Testis (tissue), 3 donors: ENCODE data around the gene GREB1. TPM values are rescaled to one million over a fixed set of nuclear protein-coding genes. Genes with fewer than 3 reads are reported as not detected.

ENCODE experiments used
- DNase-seq: peaks from one replicate; pipeline ENCODE4 v3.0.0-alpha.2; 2019
- H3K27ac ChIP-seq, 2 donors: fragments of 200-600 bp; sonication (generic); one replicate each; pipeline ENCODE4 v1.5.1; 2019
- H3K27me3 ChIP-seq: fragments of 200-600 bp; sonication (generic); one replicate; pipeline ENCODE4 v1.5.1; 2019
- H3K36me3 ChIP-seq: fragments of 200-600 bp; sonication (generic); one replicate; pipeline ENCODE4 v1.5.1; 2017; ENCODE audit warnings: low read depth; ENCODE audit errors: missing control alignments
- H3K4me1 ChIP-seq: fragments of 200-600 bp; sonication (generic); one replicate; pipeline ENCODE4 v1.5.1; 2019
- H3K4me3 ChIP-seq, 2 donors: fragments of 200-600 bp; sonication (generic); one replicate each; pipeline ENCODE4 v1.5.1; 2017 to 2019
- H3K9me3 ChIP-seq: fragments of 200-600 bp; sonication (generic); one replicate; pipeline ENCODE4 v1.5.1; 2017
- POLR2A ChIP-seq: fragments of 450-650 bp; IDR thresholded peaks from one replicate; pipeline ENCODE4 v1.6.1; 2017; ENCODE audit warnings: antibody characterized with exemption, mild to moderate bottlenecking, moderate library complexity
- WGBS, 2 donors: methylation state at CpG; one replicate each; pipeline ENCODE4 v1.1.5; 2018; 5-methylcytosine and 5-hydroxymethylcytosine counted together
- intact Hi-C: fragments of 100-400 bp; cut with DNase I; formaldehyde crosslinking; loops from one replicate; pipeline ENCODE4 v1.15.1; 2023; ENCODE audit warnings: low total_unique reads
- polyA plus RNA-seq: library from polyadenylated mRNA; stranded (reverse); fragments of 350-450 nt; fragmentation: Illumina TruSeq; extraction: RNeasy Lipid Tissue Mini Kit (QIAGEN cat#74804); gene quantifications from one replicate; pipeline ENCODE4 v1.2.3, GENCODE V29; 2014; ENCODE audit warnings: low read depth, low replicate concordance; ENCODE audit not compliant: insufficient read depth
- total RNA-seq, 2 donors: library from RNA; depleted of rRNA; stranded (reverse); fragments of >200 nt; gene quantifications; one replicate each; pipeline ENCODE4 v1.2.3, GENCODE V29; 2016
- TF ChIP-seq, protein P1 (sequence below), 3 experiments: fragments of 450-650 bp in 2 of 3; fragments of 200-600 bp in 1 of 3; sonication (generic) in 1 of 3; IDR thresholded peaks; one replicate each; pipeline ENCODE4 v1.5.1; 2016 to 2019; ENCODE audit warnings: antibody characterized with exemption in 3 of 3, mild to moderate bottlenecking in 2 of 3, moderate library complexity in 1 of 3

The GREB1 gene
- total and polyA plus RNA-seq, 3 donors from 2014 or later: 29.8 to 136 (median 91.0) TPM

DNA sequence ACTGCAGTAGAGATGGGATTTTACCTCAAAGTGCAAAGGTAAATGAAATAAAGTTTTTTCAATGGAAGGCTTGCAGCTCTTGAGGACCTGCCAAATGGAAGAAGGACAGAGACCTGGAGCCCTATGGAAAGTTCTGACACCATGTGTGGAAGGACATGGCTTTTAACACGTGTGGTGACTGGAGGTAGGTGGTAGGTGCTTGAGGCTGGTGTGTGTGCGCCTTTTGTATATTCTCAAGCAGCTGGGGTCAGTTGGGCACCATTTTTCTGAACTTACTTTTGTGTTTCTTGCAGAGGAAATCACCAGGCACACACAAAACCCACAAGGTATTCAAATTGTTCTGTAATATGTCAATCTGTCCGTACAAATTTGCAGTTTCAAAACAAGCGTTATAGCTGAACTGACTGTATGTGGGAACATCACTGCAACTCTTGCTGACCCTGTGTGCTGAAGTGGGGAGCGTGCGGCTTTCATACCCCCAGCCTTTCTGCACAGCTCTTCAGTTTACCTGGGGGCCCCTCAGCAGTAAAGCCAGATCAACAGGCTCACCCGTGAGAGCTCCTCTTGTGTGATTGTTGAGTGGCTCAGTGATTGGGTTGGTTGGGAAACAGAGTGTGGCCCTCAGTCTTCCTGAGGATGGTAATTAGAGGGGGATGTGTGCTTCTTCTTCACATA, 363 bp downstream of the GREB1 start:
- peaks cover 55% of the 10 kb centered on the region for H3K4me1 ChIP-seq
- H3K4me3 ChIP-seq: no peak overlapping the region
- WGBS, 2 donors: 83 to 87% methylated on average over 7 of the region's 7 CpGs
- H3K27ac ChIP-seq: peak overlapping the region; percentile 63 to 78
- no peak for TF ChIP-seq POLR2A
- TF ChIP-seq, protein P1, sequence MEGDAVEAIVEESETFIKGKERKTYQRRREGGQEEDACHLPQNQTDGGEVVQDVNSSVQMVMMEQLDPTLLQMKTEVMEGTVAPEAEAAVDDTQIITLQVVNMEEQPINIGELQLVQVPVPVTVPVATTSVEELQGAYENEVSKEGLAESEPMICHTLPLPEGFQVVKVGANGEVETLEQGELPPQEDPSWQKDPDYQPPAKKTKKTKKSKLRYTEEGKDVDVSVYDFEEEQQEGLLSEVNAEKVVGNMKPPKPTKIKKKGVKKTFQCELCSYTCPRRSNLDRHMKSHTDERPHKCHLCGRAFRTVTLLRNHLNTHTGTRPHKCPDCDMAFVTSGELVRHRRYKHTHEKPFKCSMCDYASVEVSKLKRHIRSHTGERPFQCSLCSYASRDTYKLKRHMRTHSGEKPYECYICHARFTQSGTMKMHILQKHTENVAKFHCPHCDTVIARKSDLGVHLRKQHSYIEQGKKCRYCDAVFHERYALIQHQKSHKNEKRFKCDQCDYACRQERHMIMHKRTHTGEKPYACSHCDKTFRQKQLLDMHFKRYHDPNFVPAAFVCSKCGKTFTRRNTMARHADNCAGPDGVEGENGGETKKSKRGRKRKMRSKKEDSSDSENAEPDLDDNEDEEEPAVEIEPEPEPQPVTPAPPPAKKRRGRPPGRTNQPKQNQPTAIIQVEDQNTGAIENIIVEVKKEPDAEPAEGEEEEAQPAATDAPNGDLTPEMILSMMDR (IDR thresholded peaks at IDR 0.05): no peak
- H3K9me3 ChIP-seq: no peaks in the 10 kb centered on the region
- DNase-seq: no peak
- no peaks in the 10 kb centered on the region for H3K36me3 ChIP-seq
- intact Hi-C loops: no loop called here
- H3K27me3 ChIP-seq: no peaks in the 10 kb centered on the region

DNA sequence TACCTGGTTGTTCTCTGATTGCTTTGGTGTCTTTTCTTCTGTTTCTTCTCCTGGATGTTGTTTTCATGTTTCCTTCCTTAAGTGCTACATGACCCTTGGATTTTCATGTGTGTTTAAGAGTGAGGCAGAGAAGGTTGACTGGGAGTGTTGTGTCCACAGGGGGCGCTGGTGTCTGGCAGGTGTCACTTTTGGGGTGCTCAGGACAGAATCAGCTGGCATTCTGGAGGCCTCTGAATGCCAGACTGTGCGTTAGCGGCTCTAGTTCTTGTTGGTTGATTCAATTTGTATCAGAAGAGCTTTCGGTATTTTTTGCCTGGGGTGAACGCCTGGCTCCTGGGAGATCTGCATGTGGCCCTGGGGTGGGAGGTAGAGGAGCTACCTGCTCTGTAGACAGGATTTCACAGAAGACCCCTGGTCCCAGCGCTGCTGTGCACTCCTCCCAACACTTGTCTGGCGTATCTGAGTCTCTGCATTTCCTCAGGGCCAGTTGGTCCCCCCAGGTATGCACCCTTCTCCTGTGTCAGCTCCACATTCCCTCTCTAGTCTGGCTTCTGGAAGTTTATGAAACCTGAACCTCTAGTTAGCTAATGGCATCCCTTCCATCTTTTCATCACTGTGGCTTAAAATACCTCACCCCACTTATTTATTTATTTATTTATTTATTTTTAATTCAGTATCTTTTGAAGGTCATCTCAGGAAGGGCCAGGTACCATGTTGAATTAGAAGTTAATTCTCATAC, 1.1 kb downstream of the GREB1 start:
- peaks cover 62% of the 10 kb centered on the region for H3K4me1 ChIP-seq
- H3K27me3 ChIP-seq: no peaks in the 10 kb centered on the region
- intact Hi-C loops: no loop called here
- H3K4me3 ChIP-seq: no peak overlapping the region
- no peaks in the 10 kb centered on the region for H3K9me3 ChIP-seq
- 86% methylated on average over 7 of the region's 7 CpGs for WGBS, 2 donors
- no peak for TF ChIP-seq POLR2A
- TF ChIP-seq, protein P1 (IDR thresholded peaks at IDR 0.05): no peak
- DNase-seq: no peak
- H3K36me3 ChIP-seq: no peaks in the 10 kb centered on the region
- H3K27ac ChIP-seq: peak overlapping the region; percentile 63 to 78

DNA sequence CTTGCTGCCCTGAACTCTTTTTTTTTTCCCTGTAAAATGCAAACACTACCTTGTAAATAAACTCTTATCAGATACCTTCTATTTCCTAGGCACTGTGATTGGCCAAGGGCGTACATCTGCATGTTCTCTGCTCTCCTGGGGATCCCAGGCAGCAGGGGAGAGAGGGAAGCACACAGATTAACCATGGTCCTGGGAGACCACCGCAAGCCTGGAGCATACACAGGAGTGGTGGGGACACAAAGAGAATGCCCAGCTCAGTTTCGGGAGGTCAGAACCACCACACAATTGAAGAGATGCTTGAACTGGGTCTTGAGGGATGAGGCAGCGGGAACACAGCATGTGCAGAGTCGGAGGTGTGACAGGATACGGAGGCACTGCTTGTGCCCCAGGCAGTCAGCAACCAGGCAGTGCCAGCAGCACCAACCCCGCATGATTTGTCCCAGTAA, 2.1 kb downstream of the GREB1 start:
- peak; percentile 22 for DNase-seq
- Histone ChIP-seq H3K27ac (peak overlapping the region; percentile 63 to 78), H3K27me3 (no peaks in the 10 kb centered on the region), H3K4me3 (no peak overlapping the region), H3K4me1 (peaks cover 66% of the 10 kb centered on the region), H3K9me3 (no peaks in the 10 kb centered on the region), H3K36me3 (no peaks in the 10 kb centered on the region)
- intact Hi-C loops: no loop called here
- TF ChIP-seq, protein P1 (IDR thresholded peaks at IDR 0.05): no peak
- TF ChIP-seq POLR2A: no peak
- WGBS, 2 donors: 75 to 90% methylated on average over 7 of the region's 7 CpGs

DNA sequence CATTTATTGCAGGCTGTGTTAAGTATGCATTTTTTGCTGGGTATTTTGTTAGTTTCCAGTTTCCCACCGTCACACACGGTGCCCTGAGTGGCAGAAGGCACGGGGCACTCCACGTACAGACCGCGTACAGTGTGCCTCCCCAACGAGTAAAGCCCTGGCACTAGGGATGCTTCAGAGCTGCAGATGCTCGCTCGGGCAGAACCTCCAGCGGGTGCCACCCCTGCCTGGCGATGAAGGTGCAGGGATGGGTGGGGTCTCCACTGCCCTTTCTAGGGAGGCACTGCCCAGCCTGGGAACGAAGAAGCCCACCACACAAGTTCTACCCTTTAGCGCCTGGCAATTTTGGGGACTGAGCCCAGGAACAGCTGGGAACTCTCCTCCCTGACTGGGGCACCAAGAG, 4.1 kb downstream of the GREB1 start:
- Histone ChIP-seq H3K36me3 (no peaks in the 10 kb centered on the region), H3K4me3 (no peak overlapping the region), H3K4me1 (peaks cover 52% of the 10 kb centered on the region), H3K9me3 (no peaks in the 10 kb centered on the region), H3K27ac (peak overlapping the region; percentile 45 to 88), H3K27me3 (no peaks in the 10 kb centered on the region)
- intact Hi-C loops: no loop called here
- TF ChIP-seq POLR2A: no peak
- TF ChIP-seq, protein P1 (IDR thresholded peaks at IDR 0.05): no peak
- peak; percentile 9 for DNase-seq
- WGBS, 2 donors: 86 to 90% methylated on average over 13 of the region's 13 CpGs
